GM23248 (cell line): ENCODE results near the gene RIMBP3C. TPM values are rescaled to one million over a fixed set of nuclear protein-coding genes. Genes with fewer than 3 reads are reported as not detected.

Source experiments
- polyA plus RNA-seq: library from polyadenylated mRNA; unstranded; fragments of >200 nt; fragmentation: Nextera tagmentation; extraction: Ambion mirVana; gene quantifications from 2 replicates; pipeline ENCODE4 v1.2.1, GENCODE V29; 2016
- small RNA-seq: library from RNA; depleted of rRNA; stranded (forward); fragments of <200 nt; gene quantifications from one replicate; pipeline ENCODE3, GENCODE V24; 2014; ENCODE audit warnings: low read depth, low replicate concordance
- total RNA-seq: library from RNA; depleted of rRNA; stranded (reverse); fragments of >200 nt; shearing (Covaris generic); gene quantifications from 2 replicates; pipeline ENCODE4 v1.2.3, GENCODE V29; 2014; rRNA removed

Gene RIMBP3C
- total and polyA plus RNA-seq, 2 experiments from 2014 or later = 0.22 TPM; not detected in 1

Small RNA genes lying within 50 kb of the gene (small RNA-seq; reads per million reads assigned to genes)
- gene RF00492 (not detected), gene RN7SKP221 (not detected)

Other genes starting within 250 kb of the RIMBP3C start
- gene RIMBP3B, start 167.7 kb downstream of the RIMBP3C start, total RNA-seq = 0.13 TPM in 1 of 2 replicates, not detected in the other
- 0.06 TPM in 1 of 2 replicates, not detected in the other for gene RIMBP3B, start 167.7 kb downstream of the RIMBP3C start, polyA plus RNA-seq
- 1.7 and 3.7 TPM in 2 replicates for gene HIC2, start 134.1 kb downstream of the RIMBP3C start, total RNA-seq
- 0.34 and 0.43 TPM in 2 replicates for gene HIC2, start 134.1 kb downstream of the RIMBP3C start, polyA plus RNA-seq
- 0.32 TPM in 1 of 2 replicates, not detected in the other for gene TMEM191C, start 84.1 kb downstream of the RIMBP3C start, total RNA-seq
- 0.54 and 1.2 TPM in 2 replicates for gene TMEM191C, start 84.1 kb downstream of the RIMBP3C start, polyA plus RNA-seq
- gene UBE2L3, start 16.3 kb upstream of the RIMBP3C start, total RNA-seq = 41.9 and 57.2 TPM in 2 replicates
- 115 TPM in 2 replicates for gene UBE2L3, start 16.3 kb upstream of the RIMBP3C start, polyA plus RNA-seq
- 27.1 and 31.5 TPM in 2 replicates for gene YDJC, start 78.6 kb upstream of the RIMBP3C start, total RNA-seq
- gene YDJC, start 78.6 kb upstream of the RIMBP3C start, polyA plus RNA-seq = 20.0 and 25.1 TPM in 2 replicates
- gene CCDC116, start 81.3 kb upstream of the RIMBP3C start, total RNA-seq = 0.54 TPM in 1 of 2 replicates, not detected in the other
- gene CCDC116, start 81.3 kb upstream of the RIMBP3C start, polyA plus RNA-seq = 0.10 TPM in 1 of 2 replicates, not detected in the other
- 28.8 and 33.9 TPM in 2 replicates for gene SDF2L1, start 90.8 kb upstream of the RIMBP3C start, total RNA-seq
- gene SDF2L1, start 90.8 kb upstream of the RIMBP3C start, polyA plus RNA-seq = 37.2 and 38.7 TPM in 2 replicates
- 22.3 and 23.7 TPM in 2 replicates for gene PPIL2, start 114.6 kb upstream of the RIMBP3C start, total RNA-seq
- 26.1 TPM in 2 replicates for gene PPIL2, start 114.6 kb upstream of the RIMBP3C start, polyA plus RNA-seq
- 0.22 and 0.63 TPM in 2 replicates for gene YPEL1, start 184.3 kb upstream of the RIMBP3C start, total RNA-seq
- 0.47 and 1.1 TPM in 2 replicates for gene YPEL1, start 184.3 kb upstream of the RIMBP3C start, polyA plus RNA-seq